Adrenal gland (tissue), 12 donors: Measurements from ENCODE around the gene IFRD2. TPM values are rescaled to one million over a fixed set of nuclear protein-coding genes. Genes with fewer than 3 reads are reported as not detected.

Source experiments
- DNase-seq, 7 donors: peaks; one replicate each; pipeline ENCODE4 v3.0.0-alpha.2; 2019 to 2020
- H3K27ac ChIP-seq, 5 donors: fragments of 200-600 bp; sonication (generic) in 4 of 5; 1 replicate in 3 of 5; 2 replicates in 2 of 5; pipeline versions ENCODE4 v1.5.1 to v1.8.0; 2016 to 2020; ENCODE audit warnings: mild to moderate bottlenecking in 1 of 5
- H3K27me3 ChIP-seq: fragments of 200-600 bp; 2 replicates; pipeline ENCODE4 v1.8.0; 2021
- H3K36me3 ChIP-seq, 2 donors: fragments of 200-600 bp; replicated peaks in 1 of 2; 1 replicate in 1 of 2; 2 replicates in 1 of 2; pipeline versions ENCODE4 v1.5.1 to v1.8.0; 2018 to 2022
- H3K4me1 ChIP-seq, 2 donors: fragments of 200-600 bp; replicated peaks in 1 of 2; 1 replicate in 1 of 2; 2 replicates in 1 of 2; pipeline versions ENCODE4 v1.5.1 to v1.8.0; 2018 to 2021
- H3K4me3 ChIP-seq, 4 donors: fragments of 200-600 bp; sonication (generic) in 3 of 4; one replicate each; pipeline ENCODE4 v1.5.1; 2016 to 2018
- H3K9me3 ChIP-seq, 3 donors: fragments of 200-600 bp; sonication (generic) in 1 of 3; replicated peaks in 1 of 3; 1 replicate in 2 of 3; 2 replicates in 1 of 3; pipeline versions ENCODE4 v1.5.1 to v1.8.0; 2016 to 2021
- POLR2A ChIP-seq, 2 donors: fragments of 450-650 bp; IDR thresholded peaks; one replicate each; pipeline ENCODE4 v1.6.1; 2017; ENCODE audit warnings: antibody characterized with exemption in 2 of 2, mild to moderate bottlenecking in 2 of 2, moderate library complexity in 1 of 2
- WGBS, 4 donors: extraction: QIAGEN DNeasy Blood & Tissue Kit in 2 of 4; methylation state at CpG; one replicate each; pipeline versions ENCODE4 v1.1.5 to v1.1.7; 2013 to 2017; 5-methylcytosine and 5-hydroxymethylcytosine counted together
- intact Hi-C, 2 donors: fragments of 100-400 bp; cut with DNase I; formaldehyde crosslinking; loops; one replicate each; pipeline versions ENCODE4 v1.14.1 to v1.15.0; 2022 to 2023
- polyA plus RNA-seq, 3 donors: library from polyadenylated mRNA; stranded (reverse); fragments of 200-250 nt in 2 of 3; fragments of 350-450 nt in 1 of 3; fragmentation: Illumina TruSeq in 1 of 3; extraction: RNeasy Lipid Tissue Mini Kit (QIAGEN cat#74804) in 1 of 3; gene quantifications; one replicate each; pipeline ENCODE4 v1.2.3, GENCODE V29; 2013 to 2014
- total RNA-seq, 9 donors: library from RNA; depleted of rRNA in 4 of 9; stranded (reverse); fragments of >200 nt in 4 of 9; fragments of 120-200 nt in 1 of 9; fragmentation: NEBNext Ultra II Directional in 1 of 9; extraction: Animal tissue kit (Norgen Biotek cat#: 25700) in 1 of 9; gene quantifications; one replicate each; pipeline versions ENCODE4 v1.1.0 to v1.2.4, GENCODE V29; 2013 to 2023
- TF ChIP-seq, protein P1 (sequence below), 6 experiments: fragments of 450-650 bp in 4 of 6; fragments of 200-600 bp in 2 of 6; sonication (generic) in 1 of 6; IDR thresholded peaks; 1 replicate in 5 of 6; 2 replicates in 1 of 6; pipeline versions ENCODE4 v1.5.1 to v1.8.0; 2016 to 2021; ENCODE audit warnings: antibody characterized with exemption in 6 of 6, mild to moderate bottlenecking in 2 of 6, moderate library complexity in 1 of 6
- donor health status: healthy with polysubstance abuse.
- donor health status: Bipolar disorder and iron deficiency.
- donor health status: DM: yes; HTN: yes; CAD: no.
- donor health status: DM: no; HTN: no; CAD: no.
- donor health status: DM: no; HTN: no; CAD: no.
- donor health status: DM: yes; HTN: yes; CAD: no.

The IFRD2 gene
- total and polyA plus RNA-seq, 12 donors: 31.6 to 182 (median 56.8) TPM

GRCh38 chr3:50322386-50323091 lies 30.3 kb upstream of the IFRD2 start, which contains the start of gene HYAL2:
Gene HYAL2, minus strand, starts transcription at chr3:50322745. Its CDS starts 2,256 bp downstream, at chr3:50320489.
- H3K27me3 ChIP-seq: no peaks in the 10 kb centered on the region
- TF ChIP-seq POLR2A (IDR thresholded peaks at IDR 0.05): peak in 1 of 2 donors; percentile 34
- TF ChIP-seq, protein P1, sequence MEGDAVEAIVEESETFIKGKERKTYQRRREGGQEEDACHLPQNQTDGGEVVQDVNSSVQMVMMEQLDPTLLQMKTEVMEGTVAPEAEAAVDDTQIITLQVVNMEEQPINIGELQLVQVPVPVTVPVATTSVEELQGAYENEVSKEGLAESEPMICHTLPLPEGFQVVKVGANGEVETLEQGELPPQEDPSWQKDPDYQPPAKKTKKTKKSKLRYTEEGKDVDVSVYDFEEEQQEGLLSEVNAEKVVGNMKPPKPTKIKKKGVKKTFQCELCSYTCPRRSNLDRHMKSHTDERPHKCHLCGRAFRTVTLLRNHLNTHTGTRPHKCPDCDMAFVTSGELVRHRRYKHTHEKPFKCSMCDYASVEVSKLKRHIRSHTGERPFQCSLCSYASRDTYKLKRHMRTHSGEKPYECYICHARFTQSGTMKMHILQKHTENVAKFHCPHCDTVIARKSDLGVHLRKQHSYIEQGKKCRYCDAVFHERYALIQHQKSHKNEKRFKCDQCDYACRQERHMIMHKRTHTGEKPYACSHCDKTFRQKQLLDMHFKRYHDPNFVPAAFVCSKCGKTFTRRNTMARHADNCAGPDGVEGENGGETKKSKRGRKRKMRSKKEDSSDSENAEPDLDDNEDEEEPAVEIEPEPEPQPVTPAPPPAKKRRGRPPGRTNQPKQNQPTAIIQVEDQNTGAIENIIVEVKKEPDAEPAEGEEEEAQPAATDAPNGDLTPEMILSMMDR (IDR thresholded peaks at IDR 0.05): peak in 1 of 6 experiments; percentile 1
- H3K4me1 ChIP-seq: peaks cover 41 to 71% of the 10 kb centered on the region in 2 donors
- peak within 1 kb of the TSS; percentile 25 to 96 (median 62) for H3K4me3 ChIP-seq
- H3K36me3 ChIP-seq: peaks cover 0 to 34% of the 10 kb centered on the region in 2 donors
- 20 to 28% (median 25%) methylated on average over 18 to 31 of the region's 31 CpGs for WGBS, 4 donors
- peak; percentile 70 to 85 (median 73) for DNase-seq
- H3K27ac ChIP-seq: peak within 1 kb of the TSS; percentile 83 to 98 (median 94)
- no peaks in the 10 kb centered on the region for H3K9me3 ChIP-seq
- intact Hi-C loops: loop anchor here in 1 of 2 donors (5.0 kb wide), 1 partner anchor 50 kb away; no protein-coding TSS in a partner anchor

DNA sequence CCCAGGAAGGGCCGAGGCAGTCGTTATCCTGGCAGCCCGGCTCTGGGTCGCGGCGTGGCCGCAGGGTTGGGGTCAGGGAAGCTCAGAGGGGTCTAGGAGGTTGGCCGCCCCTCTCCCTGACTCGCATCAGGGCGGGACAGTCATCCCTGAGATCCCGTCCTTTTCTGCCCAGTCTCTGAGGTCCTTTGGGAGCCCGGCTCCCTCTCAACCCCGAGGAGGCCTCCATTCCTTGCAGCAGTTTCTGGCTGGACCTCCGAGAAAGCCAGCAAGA lies 29.8 kb upstream of the IFRD2 start:
- no peak for DNase-seq
- TF ChIP-seq, protein P1 (IDR thresholded peaks at IDR 0.05): no peak
- Histone ChIP-seq H3K27me3 (no peaks in the 10 kb centered on the region), H3K36me3 (peaks cover 0 to 38% of the 10 kb centered on the region in 2 donors), H3K9me3 (no peaks in the 10 kb centered on the region), H3K4me3 (peak overlapping the region in 2 of 4 donors; percentile 71 to 96), H3K27ac (peak overlapping the region; percentile 35 to 98 (median 94)), H3K4me1 (peaks cover 41 to 71% of the 10 kb centered on the region in 2 donors)
- intact Hi-C loops: loop anchor here in 1 of 2 donors (5.0 kb wide), 1 partner anchor 50 kb away; no protein-coding TSS in a partner anchor
- WGBS, 4 donors: 17 to 39% (median 29%) methylated on average over 4 to 14 of the region's 14 CpGs

GRCh38 chr3:50321336-50322114 lies 29.3 kb upstream of the IFRD2 start:
- H3K27me3 ChIP-seq: no peaks in the 10 kb centered on the region
- H3K9me3 ChIP-seq: no peaks in the 10 kb centered on the region
- peaks cover 0 to 39% of the 10 kb centered on the region in 2 donors for H3K36me3 ChIP-seq
- TF ChIP-seq POLR2A (IDR thresholded peaks at IDR 0.05): peak; percentile 36 to 69
- TF ChIP-seq, protein P1 (IDR thresholded peaks at IDR 0.05): peak; percentile 20 to 66 (median 32)
- intact Hi-C loops: loop anchor here in 1 of 2 donors (5.0 kb wide), 1 partner anchor 49 kb away; no protein-coding TSS in a partner anchor
- peak overlapping the region; percentile 83 to 98 (median 94) for H3K27ac ChIP-seq
- 1% methylated on average over 47 to 59 of the region's 59 CpGs; no CpG with 5 or more reads in 1 of the 4 donors for WGBS, 4 donors
- H3K4me1 ChIP-seq: peaks cover 44 to 73% of the 10 kb centered on the region in 2 donors
- peak overlapping the region; percentile 25 to 96 (median 62) for H3K4me3 ChIP-seq
- DNase-seq: peak; percentile 89 to 94 (median 91)

- Histone ChIP-seq H3K4me1 (peaks cover 45 to 75% of the 10 kb centered on the region in 2 donors), H3K4me3 (peak overlapping the region; percentile 25 to 96 (median 62)), H3K27me3 (no peaks in the 10 kb centered on the region), H3K9me3 (no peaks in the 10 kb centered on the region), H3K36me3 (peaks cover 0 to 37% of the 10 kb centered on the region in 2 donors), H3K27ac (peak overlapping the region; percentile 83 to 98 (median 94))
- intact Hi-C loops: loop anchor here in 1 of 2 donors (5.0 kb wide), 1 partner anchor 49 kb away; no protein-coding TSS in a partner anchor
- 0% methylated on average over 11 to 45 of the region's 45 CpGs for WGBS, 4 donors
- no peak for TF ChIP-seq POLR2A (IDR thresholded peaks at IDR 0.05)
- TF ChIP-seq, protein P1 (IDR thresholded peaks at IDR 0.05): no peak
- DNase-seq: peak in 5 of 7 donors; percentile 64 to 84 (median 80)
These were observed 28.7 kb upstream of the IFRD2 start for GRCh38 chr3:50320853-50321335.
